Lower lobe of right lung (tissue), 2 donors: ENCODE data around the gene CKLF. TPM values are rescaled to one million over a fixed set of nuclear protein-coding genes. Genes with fewer than 3 reads are reported as not detected.

Experiments
- ATAC-seq, 2 donors: fragments of 200-7000 bp; cut with Tn5 transposase; one replicate each; pipeline ENCODE4 v1.9.1; 2020 to 2022; ENCODE audit warnings: mild to moderate bottlenecking in 2 of 2, moderate library complexity in 2 of 2
- DNase-seq: peaks from one replicate; pipeline ENCODE4 v3.0.0-alpha.2; 2020
- H3K27ac ChIP-seq: fragments of 200-600 bp; one replicate; pipeline ENCODE4 v1.8.0; 2022
- H3K27me3 ChIP-seq: fragments of 200-600 bp; one replicate; pipeline ENCODE4 v1.8.0; 2022; ENCODE audit warnings: low read depth
- H3K36me3 ChIP-seq: fragments of 200-600 bp; one replicate; pipeline ENCODE4 v1.8.0; 2022; ENCODE audit warnings: mild to moderate bottlenecking
- H3K4me1 ChIP-seq: fragments of 200-600 bp; one replicate; pipeline ENCODE4 v1.8.0; 2022
- H3K4me3 ChIP-seq: fragments of 200-600 bp; one replicate; pipeline ENCODE4 v1.8.0; 2022; ENCODE audit warnings: mild to moderate bottlenecking
- H3K9me3 ChIP-seq: fragments of 200-600 bp; one replicate; pipeline ENCODE4 v1.8.0; 2022
- intact Hi-C: fragments of 100-400 bp; cut with DNase I; formaldehyde crosslinking; loops from one replicate; pipeline ENCODE4 v1.11.0; 2022
- total RNA-seq: library from RNA; stranded (reverse); fragmentation: NEBNext Ultra II Directional; extraction: Animal tissue kit (Norgen Biotek cat#: 25700); gene quantifications from one replicate; pipeline ENCODE4 v1.2.1, GENCODE V29; 2021
- TF ChIP-seq, protein P1 (sequence below): fragments of 200-600 bp; IDR thresholded peaks from one replicate; pipeline ENCODE4 v1.8.0; 2022; ENCODE audit warnings: antibody characterized with exemption, mild to moderate bottlenecking
- donor health status: DM: no; HTN: yes; CAD: no; lungs with severe emphysema.

Gene CKLF
- total RNA-seq, 1 donor from 2014 or later, result 64.9 TPM

DNA sequence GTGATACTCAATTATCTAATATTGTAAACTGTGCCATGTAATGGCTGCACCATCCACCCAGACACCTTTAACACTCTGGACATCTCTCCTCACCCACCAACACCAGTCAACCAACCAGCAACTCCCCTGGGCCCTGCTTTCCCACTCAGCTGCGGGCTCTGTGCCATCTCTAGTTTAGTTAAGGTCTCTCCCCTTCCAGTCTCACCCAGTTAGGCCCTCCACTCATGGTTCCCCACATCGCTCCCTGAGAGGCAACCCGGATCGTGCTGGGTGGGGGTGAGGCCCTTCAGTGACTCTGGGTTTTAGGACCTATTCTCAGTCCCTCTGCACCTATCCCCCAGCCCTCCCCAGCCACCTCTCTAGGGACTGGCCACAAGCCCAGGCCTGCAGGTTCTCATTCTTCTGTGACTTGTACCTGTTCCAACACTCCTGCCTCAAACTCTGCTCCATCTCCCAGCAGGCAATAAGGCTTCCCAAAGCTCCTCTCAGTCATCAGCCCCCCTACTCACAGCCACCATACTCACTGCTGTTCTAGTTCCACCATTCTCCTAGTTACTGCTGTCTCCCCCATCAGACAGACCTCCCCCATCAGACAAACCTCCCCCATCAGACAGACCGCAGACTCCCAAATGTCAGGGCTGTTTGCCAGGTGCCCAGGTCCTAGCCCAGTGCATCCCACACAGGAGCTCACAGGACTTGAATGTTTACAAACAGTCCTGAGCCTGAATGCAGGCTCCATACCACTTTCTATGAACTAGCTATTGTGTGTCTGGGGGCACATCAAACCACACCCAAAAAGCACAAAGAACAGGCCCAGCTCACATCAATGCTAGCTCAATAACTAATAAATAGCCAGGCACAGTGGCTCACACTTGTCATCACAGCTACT is 5.0 kb upstream of the CKLF start:
- no peak overlapping the region for H3K4me3 ChIP-seq
- DNase-seq (no peak), ATAC-seq (no peak)
- TF ChIP-seq, protein P1, sequence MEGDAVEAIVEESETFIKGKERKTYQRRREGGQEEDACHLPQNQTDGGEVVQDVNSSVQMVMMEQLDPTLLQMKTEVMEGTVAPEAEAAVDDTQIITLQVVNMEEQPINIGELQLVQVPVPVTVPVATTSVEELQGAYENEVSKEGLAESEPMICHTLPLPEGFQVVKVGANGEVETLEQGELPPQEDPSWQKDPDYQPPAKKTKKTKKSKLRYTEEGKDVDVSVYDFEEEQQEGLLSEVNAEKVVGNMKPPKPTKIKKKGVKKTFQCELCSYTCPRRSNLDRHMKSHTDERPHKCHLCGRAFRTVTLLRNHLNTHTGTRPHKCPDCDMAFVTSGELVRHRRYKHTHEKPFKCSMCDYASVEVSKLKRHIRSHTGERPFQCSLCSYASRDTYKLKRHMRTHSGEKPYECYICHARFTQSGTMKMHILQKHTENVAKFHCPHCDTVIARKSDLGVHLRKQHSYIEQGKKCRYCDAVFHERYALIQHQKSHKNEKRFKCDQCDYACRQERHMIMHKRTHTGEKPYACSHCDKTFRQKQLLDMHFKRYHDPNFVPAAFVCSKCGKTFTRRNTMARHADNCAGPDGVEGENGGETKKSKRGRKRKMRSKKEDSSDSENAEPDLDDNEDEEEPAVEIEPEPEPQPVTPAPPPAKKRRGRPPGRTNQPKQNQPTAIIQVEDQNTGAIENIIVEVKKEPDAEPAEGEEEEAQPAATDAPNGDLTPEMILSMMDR, result no peak
- intact Hi-C loops, result no loop called here
- no peaks in the 10 kb centered on the region for H3K9me3 ChIP-seq
- H3K27ac ChIP-seq, result peak overlapping the region; percentile 96
- H3K36me3 ChIP-seq, result peaks cover 14% of the 10 kb centered on the region
- no peaks in the 10 kb centered on the region for H3K27me3 ChIP-seq
- H3K4me1 ChIP-seq, result peaks cover 38% of the 10 kb centered on the region

DNA sequence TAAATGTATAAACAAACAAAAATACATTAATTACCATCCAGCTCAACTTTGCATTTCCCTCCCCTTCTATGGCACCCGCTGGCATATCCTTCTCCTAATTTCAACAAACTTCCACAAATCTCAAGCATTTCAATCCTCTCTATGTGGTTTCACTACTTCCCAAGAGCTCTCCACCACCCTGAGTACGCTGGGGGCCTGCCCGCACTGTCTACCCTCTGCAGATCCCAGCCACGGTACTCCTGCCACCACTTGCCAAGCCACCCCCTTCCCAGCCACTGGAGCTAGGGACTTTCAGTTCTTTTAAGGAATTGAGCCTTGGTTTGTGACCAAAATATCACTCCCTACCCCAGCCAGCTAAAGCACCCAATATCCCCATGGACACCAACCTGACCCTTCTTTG is 4.3 kb upstream of the CKLF start:
- ATAC-seq (no peak), DNase-seq (no peak)
- Histone ChIP-seq H3K27ac (peak overlapping the region; percentile 96), H3K4me1 (peaks cover 43% of the 10 kb centered on the region), H3K36me3 (peaks cover 13% of the 10 kb centered on the region), H3K27me3 (no peaks in the 10 kb centered on the region), H3K9me3 (no peaks in the 10 kb centered on the region), H3K4me3 (no peak overlapping the region)
- intact Hi-C loops, result no loop called here
- TF ChIP-seq, protein P1, result no peak

GRCh38 chr16:66548868-66549267 is 3.5 kb upstream of the CKLF start:
- H3K27ac ChIP-seq, result peak overlapping the region; percentile 96
- H3K36me3 ChIP-seq, result peaks cover 13% of the 10 kb centered on the region
- ATAC-seq (no peak), DNase-seq (no peak)
- intact Hi-C loops, result no loop called here
- TF ChIP-seq, protein P1, result no peak
- peak overlapping the region; percentile 68 for H3K4me3 ChIP-seq
- peaks cover 51% of the 10 kb centered on the region for H3K4me1 ChIP-seq
- H3K9me3 ChIP-seq, result no peaks in the 10 kb centered on the region
- H3K27me3 ChIP-seq, result no peaks in the 10 kb centered on the region

DNA sequence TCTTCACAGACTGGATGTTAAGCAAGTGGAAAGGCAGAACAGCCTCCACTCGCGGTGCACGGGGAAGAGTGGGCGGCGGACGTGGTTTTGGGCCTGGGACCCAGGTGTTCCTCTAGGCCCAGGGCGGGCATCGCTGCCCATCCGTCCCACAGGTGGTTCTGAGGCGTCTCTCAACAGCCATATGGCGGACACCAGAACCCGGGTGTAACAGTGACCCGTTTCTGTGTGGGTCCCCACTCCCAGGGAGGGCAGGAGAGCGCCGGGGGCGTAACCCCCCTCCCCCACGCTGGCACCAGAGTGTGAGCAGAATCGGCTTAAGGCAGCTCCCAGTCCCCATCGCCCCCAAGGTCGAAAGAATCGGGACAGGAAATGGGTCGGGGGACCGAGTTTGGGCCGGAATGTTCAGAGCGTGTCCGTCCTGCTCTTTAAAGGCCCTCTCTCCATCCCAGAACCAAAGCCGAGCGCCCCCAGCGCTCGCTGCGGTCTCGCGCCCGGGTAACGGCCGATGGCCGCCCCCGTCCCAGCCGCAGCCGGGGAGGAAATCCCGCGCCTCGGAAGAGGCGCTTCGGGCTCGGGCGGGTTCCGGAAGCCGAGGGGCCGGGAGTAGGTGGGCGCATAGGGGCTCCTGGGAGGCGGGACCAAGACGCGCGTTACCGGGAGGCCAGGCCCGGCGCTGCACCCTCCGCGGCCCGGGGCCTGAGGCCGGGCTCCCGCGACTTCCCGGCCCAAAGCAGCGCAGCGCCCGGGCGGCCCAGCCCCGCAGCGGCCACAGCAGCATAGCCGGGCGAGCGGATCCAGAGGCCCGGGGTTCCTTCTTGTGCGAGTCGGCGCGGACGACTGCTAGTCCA is 2.9 kb upstream of the CKLF start, which contains the start of gene TK2:
TK2 (minus strand) TSS at position 839 of the 848 bp plus-strand sequence; CDS start at position 778, 61 bp downstream.
- Histone ChIP-seq H3K4me3 (peak within 1 kb of the TSS; percentile 68), H3K27ac (peak within 1 kb of the TSS; percentile 96), H3K27me3 (no peaks in the 10 kb centered on the region), H3K9me3 (no peaks in the 10 kb centered on the region), H3K4me1 (peaks cover 56% of the 10 kb centered on the region), H3K36me3 (peaks cover 7% of the 10 kb centered on the region)
- TF ChIP-seq, protein P1, result peak; percentile 45
- intact Hi-C loops, result no loop called here
- ATAC-seq, result peak; percentile 70 to 72
- DNase-seq, result peak; percentile 82

DNA sequence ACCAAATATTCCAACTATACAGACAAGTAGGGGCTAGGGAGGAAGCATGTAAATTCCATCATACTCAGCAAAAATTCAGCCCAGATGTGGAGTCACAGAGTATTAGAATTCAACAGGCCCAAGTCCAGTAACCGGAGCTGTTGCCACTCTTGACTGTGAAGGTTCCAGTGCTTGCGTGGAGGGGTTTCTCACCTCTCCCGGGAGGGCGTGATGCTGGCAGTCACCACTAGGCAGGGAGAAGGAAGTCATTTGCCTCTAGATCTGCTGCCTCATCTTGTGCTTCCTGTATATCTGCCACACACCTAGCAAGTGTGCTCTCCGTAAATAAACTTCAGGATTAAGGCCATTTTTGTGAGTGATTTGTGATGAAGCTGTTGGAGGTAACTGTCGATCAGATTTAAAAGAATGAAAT is 1.0 kb upstream of the CKLF start:
- H3K27ac ChIP-seq, result peak overlapping the region; percentile 92
- ATAC-seq (peak; percentile 21 to 31), DNase-seq (peak; percentile 60)
- no peaks in the 10 kb centered on the region for H3K27me3 ChIP-seq
- H3K36me3 ChIP-seq, result no peaks in the 10 kb centered on the region
- peak overlapping the region; percentile 87 for H3K4me3 ChIP-seq
- TF ChIP-seq, protein P1, result peak; percentile 24
- intact Hi-C loops, result no loop called here
- H3K4me1 ChIP-seq, result peaks cover 71% of the 10 kb centered on the region
- H3K9me3 ChIP-seq, result no peaks in the 10 kb centered on the region
